Prostate gland (tissue), 2 donors: ENCODE data around the gene COPS8.

Source experiments
- CTCF ChIP-seq, 4 experiments: fragments of 200-600 bp in 2 of 4; fragments of 450-650 bp in 2 of 4; sonication (generic) in 2 of 4; IDR thresholded peaks; 1 replicate in 3 of 4; 2 replicates in 1 of 4; pipeline ENCODE4 v1.5.1; 2016 to 2019; ENCODE audit warnings: antibody characterized with exemption in 4 of 4, mild to moderate bottlenecking in 2 of 4, moderate library complexity in 2 of 4
- POLR2A ChIP-seq: fragments of 450-650 bp; IDR thresholded peaks from one replicate; pipeline ENCODE4 v1.6.1; 2016; ENCODE audit warnings: antibody characterized with exemption, mild to moderate bottlenecking

GRCh38 chr2:237058423-237058822 lies 27.3 kb upstream of the COPS8 start:
- TF ChIP-seq POLR2A (no peak), CTCF (IDR thresholded peaks at IDR 0.05) (no peak)
